ENCODE results near the gene TMEM220.

Gene TMEM220

GRCh38 chr17:10718547-10718946, 11.3 kb downstream of the TMEM220 start:
- no peak for DNase-seq (ENCODE audit: low read depth in 2 of 2)
- H3K4me3 ChIP-seq (replicated peaks in 1 of 2; ENCODE audit: low read depth in 2 of 2, low read length in 2 of 2), result no peak overlapping the region
- no peak for TF ChIP-seq CTCF (IDR thresholded peaks at IDR 0.05; ENCODE audit: low read depth, low read length)

GRCh38 chr17:10716218-10716617, 13.6 kb downstream of the TMEM220 start:
- no peak overlapping the region for H3K4me3 ChIP-seq (replicated peaks in 1 of 2; ENCODE audit: low read depth in 2 of 2, low read length in 2 of 2)
- no peak for TF ChIP-seq CTCF (IDR thresholded peaks at IDR 0.05; ENCODE audit: low read depth, low read length)
- DNase-seq (ENCODE audit: low read depth in 2 of 2), result no peak

- no peak for DNase-seq (ENCODE audit: low read depth in 2 of 2)
- no peak for TF ChIP-seq CTCF (IDR thresholded peaks at IDR 0.05; ENCODE audit: low read depth, low read length)
- H3K4me3 ChIP-seq (replicated peaks in 1 of 2; ENCODE audit: low read depth in 2 of 2, low read length in 2 of 2), result no peak overlapping the region
Observed at GRCh38 chr17:10713318-10713717, 16.5 kb downstream of the TMEM220 start.

DNA sequence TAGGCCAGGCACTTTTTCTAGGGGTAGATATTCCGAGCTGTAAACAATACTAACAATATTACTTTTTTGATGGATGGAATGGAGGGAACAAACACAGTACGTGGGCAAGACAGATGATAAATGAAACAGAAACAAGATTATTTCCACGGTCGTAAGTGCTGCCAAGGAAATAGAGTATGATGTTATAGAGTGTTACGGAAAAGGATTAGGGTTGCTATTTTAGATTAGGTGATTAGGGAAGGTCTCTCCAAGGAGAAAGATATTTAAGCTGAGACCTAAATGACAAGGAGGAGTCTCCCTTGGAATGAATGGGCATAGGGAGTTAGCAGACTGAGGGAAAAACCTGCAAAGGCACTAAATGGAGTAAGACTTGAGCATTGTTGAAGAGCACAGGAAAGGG, 24.1 kb downstream of the TMEM220 start:
- H3K4me3 ChIP-seq (replicated peaks in 1 of 2; ENCODE audit: low read depth in 2 of 2, low read length in 2 of 2), result no peak overlapping the region
- TF ChIP-seq CTCF (IDR thresholded peaks at IDR 0.05; ENCODE audit: low read depth, low read length), result no peak
- DNase-seq (ENCODE audit: low read depth in 2 of 2), result no peak

GRCh38 chr17:10702574-10702973, 27.2 kb downstream of the TMEM220 start:
- H3K4me3 ChIP-seq (replicated peaks in 1 of 2; ENCODE audit: low read depth in 2 of 2, low read length in 2 of 2), result no peak overlapping the region
- peak; percentile 55 to 67 for DNase-seq (ENCODE audit: low read depth in 2 of 2)
- TF ChIP-seq CTCF (IDR thresholded peaks at IDR 0.05; ENCODE audit: low read depth, low read length), result no peak

DNA sequence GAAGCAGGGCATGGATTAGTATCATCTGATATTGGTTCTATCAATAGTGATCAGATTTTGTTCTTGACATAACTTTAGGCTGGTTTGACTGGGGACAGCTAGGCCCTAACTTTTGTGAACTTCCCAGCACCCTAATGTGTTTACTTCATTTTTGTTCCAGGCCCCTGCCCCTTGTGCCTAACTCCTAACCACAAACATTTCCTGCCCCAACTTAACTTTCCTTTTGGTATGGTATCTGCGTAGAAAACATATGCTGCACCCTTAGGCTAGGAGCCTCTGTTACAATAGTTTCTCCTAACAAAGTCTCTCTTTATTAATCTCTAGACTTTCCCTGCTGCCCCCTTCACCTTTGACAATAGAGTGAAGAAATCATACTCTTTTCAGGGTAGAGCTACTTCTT, 30.0 kb downstream of the TMEM220 start:
- TF ChIP-seq CTCF (IDR thresholded peaks at IDR 0.05; ENCODE audit: low read depth, low read length), result no peak
- peak; percentile 20 to 70 for DNase-seq (ENCODE audit: low read depth in 2 of 2)
- no peak overlapping the region for H3K4me3 ChIP-seq (replicated peaks in 1 of 2; ENCODE audit: low read depth in 2 of 2, low read length in 2 of 2)

GRCh38 chr17:10698096-10698818, 31.6 kb downstream of the TMEM220 start:
- peak overlapping the region; percentile 97 to 98 for H3K4me3 ChIP-seq (replicated peaks in 1 of 2; ENCODE audit: low read depth in 2 of 2, low read length in 2 of 2)
- peak; percentile 44 to 59 for DNase-seq (ENCODE audit: low read depth in 2 of 2)
- no peak for TF ChIP-seq CTCF (IDR thresholded peaks at IDR 0.05; ENCODE audit: low read depth, low read length)
